GM12873 (cell line): ENCODE measurements around the gene TEKT1.

Experiments
- TF ChIP-seq, protein P1 (sequence below): IDR thresholded peaks from 2 replicates; pipeline ENCODE4 v1.5.1; 2012; ENCODE audit warnings: low read depth, mild to moderate bottlenecking, moderate library complexity, low read length, control low read depth; ENCODE audit not compliant: insufficient read depth; ENCODE audit errors: missing control alignments

TEKT1 gene

DNA sequence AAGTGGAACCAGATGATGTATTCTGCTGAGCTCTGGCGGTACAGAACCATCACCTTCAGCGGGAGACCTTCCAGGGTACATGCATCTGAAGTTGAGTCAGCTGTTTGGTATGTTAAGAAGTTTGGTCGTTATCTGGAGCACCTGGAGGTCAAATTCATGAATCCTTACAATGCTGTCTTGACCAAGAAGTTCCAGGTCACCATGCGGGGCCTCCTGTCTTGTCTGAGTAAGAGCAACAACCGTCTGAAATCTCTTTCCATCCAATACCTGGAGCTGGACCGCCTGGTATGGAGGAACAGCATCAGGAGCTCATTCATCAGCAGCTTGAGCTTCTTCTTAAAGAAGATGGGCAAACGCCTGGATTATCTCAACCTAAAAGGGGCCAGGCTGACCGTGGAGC lies 51.5 kb downstream of the TEKT1 start:
- TF ChIP-seq, protein P1, sequence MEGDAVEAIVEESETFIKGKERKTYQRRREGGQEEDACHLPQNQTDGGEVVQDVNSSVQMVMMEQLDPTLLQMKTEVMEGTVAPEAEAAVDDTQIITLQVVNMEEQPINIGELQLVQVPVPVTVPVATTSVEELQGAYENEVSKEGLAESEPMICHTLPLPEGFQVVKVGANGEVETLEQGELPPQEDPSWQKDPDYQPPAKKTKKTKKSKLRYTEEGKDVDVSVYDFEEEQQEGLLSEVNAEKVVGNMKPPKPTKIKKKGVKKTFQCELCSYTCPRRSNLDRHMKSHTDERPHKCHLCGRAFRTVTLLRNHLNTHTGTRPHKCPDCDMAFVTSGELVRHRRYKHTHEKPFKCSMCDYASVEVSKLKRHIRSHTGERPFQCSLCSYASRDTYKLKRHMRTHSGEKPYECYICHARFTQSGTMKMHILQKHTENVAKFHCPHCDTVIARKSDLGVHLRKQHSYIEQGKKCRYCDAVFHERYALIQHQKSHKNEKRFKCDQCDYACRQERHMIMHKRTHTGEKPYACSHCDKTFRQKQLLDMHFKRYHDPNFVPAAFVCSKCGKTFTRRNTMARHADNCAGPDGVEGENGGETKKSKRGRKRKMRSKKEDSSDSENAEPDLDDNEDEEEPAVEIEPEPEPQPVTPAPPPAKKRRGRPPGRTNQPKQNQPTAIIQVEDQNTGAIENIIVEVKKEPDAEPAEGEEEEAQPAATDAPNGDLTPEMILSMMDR, result no peak

DNA sequence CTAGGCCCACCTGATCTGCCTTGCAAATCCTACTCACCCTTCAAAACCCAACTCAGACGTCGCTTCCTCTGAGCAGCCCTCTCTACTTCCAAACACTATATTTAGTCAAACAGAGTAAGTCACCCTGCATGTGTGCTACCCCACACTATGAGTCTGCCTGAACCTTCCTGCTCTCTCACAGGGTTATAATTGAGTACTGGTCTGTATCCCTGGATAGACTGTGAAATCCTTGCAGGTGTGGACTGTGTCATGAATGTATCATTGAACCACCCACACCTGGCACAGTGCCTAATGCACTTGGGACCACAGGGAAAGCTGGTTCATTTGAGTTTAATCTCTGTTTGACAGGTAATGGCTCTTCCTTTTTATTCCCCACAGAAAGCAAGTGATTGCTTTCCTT lies 52.1 kb downstream of the TEKT1 start:
- TF ChIP-seq, protein P1, result no peak

DNA sequence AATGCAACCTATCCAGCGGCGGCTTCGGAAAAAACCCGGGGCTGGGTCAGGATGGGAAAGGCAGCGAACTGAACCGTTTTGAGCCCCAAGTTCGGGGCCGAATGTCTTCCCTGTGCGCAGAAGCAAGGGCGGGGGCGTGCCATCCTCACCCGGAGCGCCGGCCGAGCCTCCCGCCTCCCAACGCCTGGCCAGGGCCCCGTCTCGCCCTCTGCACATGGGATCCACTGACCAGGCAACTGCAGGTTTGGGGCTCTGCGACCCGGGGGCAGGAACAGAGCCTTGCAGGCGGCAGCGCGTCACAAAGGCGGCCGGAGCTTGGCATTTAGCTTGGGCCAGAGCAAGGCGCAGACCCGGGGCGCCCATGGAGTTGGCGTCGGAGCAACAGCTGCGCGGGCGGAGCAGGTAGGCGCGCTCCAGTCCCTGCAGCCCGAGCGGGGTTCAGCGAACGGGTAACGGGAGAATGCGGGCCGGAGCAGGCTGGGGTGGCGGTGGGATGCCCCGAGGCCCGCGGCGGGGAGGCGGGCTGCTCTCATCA lies 55.6 kb downstream of the TEKT1 start, which contains the start of gene FBXO39:
TSS of gene FBXO39 (plus strand) at position 345 of the 535 bp plus-strand sequence. CDS start 3,654 bp downstream, outside the sequence.
- TF ChIP-seq, protein P1, result no peak

DNA sequence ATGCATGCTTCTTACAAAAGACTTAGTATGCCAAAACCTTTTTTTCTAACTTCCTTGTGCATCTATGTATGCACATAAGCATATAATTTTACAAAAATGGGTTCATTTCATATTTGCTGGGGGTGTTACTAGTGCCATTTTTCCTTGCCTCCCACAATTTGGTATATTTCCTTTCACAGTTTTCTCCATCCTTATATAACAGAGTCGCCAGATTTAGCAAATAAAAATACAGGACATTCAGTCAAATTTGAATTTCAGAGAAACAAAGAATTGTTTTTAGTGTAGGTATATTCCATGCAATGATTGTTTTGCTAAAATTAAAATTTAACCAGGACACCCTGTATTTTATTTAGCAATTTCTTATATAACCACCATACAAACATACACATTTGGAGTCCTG lies 59.5 kb downstream of the TEKT1 start:
- TF ChIP-seq, protein P1, result no peak

DNA sequence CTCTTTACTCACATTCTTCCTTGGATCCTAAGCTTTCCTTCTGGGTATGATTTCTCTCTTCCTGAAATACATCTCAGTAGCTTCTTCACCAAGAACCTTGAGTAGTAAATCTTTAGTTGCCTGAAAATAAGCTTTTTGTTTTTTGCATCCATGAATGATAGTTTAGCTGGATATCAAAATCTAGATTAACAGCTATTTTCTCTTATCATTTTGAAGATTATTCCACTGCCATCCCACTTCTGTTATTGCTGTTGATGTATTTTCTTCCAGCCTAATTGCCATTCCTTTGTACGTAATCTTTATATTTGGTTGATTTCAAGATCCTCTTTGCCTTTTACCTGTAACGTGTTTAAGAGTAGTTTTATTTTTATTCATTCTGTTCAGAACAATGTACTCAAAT lies 63.1 kb downstream of the TEKT1 start:
- TF ChIP-seq, protein P1, result no peak

DNA sequence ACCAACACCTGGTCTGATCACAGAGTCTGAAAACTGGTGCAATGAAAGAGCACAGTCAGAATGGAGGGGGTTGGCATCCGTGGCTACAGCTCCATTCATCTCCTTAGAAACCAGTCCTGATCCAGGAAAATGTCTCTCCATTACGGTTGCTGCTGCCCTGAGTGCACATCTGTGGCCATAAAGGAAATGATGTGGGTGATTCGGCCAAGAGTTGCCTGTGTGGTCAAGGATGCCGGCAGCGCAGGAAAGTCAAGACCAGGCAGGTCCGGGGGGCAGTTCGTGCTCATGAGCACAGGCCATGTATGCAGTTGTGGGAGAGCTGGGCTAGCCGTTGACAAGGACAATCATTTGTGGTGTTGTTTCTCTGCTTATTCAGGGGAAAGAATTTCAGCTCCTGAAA lies 69.8 kb downstream of the TEKT1 start:
- TF ChIP-seq, protein P1, result no peak

DNA sequence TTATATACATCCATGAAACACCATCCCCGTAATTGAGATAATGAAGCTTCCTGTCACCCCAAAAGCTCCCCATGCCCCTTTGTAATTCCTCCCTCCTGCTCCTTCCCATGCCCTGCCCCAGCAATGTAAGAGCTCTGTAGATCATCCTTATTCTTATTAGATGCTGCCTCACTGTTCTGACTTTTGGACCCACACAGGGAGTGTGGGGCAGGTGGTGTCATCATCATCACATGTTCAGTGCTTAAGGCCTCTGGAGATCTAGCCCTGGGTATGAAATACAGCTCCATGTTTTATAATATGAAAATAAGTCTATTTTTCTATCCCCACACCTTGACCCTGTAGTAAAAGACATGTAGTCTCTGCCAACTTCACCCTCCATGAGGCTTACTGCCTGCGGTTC lies 73.8 kb downstream of the TEKT1 start:
- TF ChIP-seq, protein P1, result no peak
